Left ventricle myocardium inferior (tissue), 1 donor: ENCODE results near the gene AP4B1. TPM values are rescaled to one million over a fixed set of nuclear protein-coding genes. Genes with fewer than 3 reads are reported as not detected.

Experiments used
- DNase-seq: peaks from one replicate; pipeline ENCODE4 v3.0.0-alpha.2; 2020
- H3K27ac ChIP-seq: fragments of 200-600 bp; replicated peaks from 2 replicates; pipeline ENCODE4 v1.8.0; 2021
- H3K27me3 ChIP-seq: fragments of 200-600 bp; 2 replicates; pipeline ENCODE4 v1.8.0; 2021; ENCODE audit warnings: low read depth
- H3K36me3 ChIP-seq: fragments of 200-600 bp; 2 replicates; pipeline ENCODE4 v1.8.0; 2021
- H3K4me1 ChIP-seq: fragments of 200-600 bp; 2 replicates; pipeline ENCODE4 v1.8.0; 2021
- H3K4me3 ChIP-seq: fragments of 200-600 bp; 2 replicates; pipeline ENCODE4 v1.8.0; 2021; ENCODE audit warnings: mild to moderate bottlenecking, moderate library complexity
- H3K9me3 ChIP-seq: fragments of 200-600 bp; replicated peaks from 2 replicates; pipeline ENCODE4 v1.8.0; 2021
- CTCF ChIP-seq: fragments of 200-600 bp; IDR thresholded peaks from 2 replicates; pipeline ENCODE4 v1.8.0; 2021; ENCODE audit warnings: antibody characterized with exemption, mild to moderate bottlenecking, borderline replicate concordance
- intact Hi-C: fragments of 100-400 bp; cut with micrococcal nuclease; formaldehyde crosslinking; loops from one replicate; pipeline ENCODE4 v1.11.0; 2022
- total RNA-seq: library from RNA; stranded (reverse); fragmentation: NEBNext Ultra II Directional; extraction: Animal tissue kit (Norgen Biotek cat#: 25700); gene quantifications from one replicate; pipeline ENCODE4 v1.2.1, GENCODE V29; 2021
- donor health status: DM: no; HTN: yes; CAD: no; lungs with severe emphysema.

Gene AP4B1
- total RNA-seq, 1 donor from 2014 or later: 11.8 TPM

DNA sequence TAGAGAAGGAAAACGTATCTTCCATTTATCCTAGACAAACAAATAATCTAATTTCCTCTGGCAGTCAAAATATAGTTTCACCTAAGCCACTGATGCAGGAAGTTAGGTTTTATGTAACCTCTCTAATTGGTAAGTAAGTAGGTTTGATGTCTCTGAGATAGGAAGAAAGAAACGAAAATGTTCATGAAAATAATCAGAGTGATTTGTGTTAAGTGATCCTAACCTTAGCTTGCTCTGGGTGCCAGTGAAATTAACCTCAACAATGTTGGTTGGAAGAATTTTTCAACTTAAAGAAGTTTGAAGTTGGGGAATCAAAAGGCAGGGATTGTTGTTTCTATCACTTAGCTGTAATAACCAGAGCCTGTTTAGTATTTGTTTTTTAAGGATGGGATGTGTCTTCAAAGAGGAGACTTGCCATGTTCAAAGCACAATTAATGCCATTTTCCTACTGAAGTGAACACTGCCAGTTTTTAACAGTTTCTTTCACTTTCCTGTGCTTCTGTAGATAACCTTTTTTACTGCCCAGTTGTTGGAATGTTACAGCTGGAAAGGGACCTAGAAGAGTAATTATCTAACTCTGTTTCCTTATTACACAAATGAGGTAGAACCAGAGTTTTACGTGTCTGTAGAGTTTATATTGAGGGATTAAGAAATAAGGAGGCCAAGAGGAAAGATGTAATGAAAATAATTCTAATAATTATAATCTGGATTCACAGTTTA lies 42.9 kb upstream of the AP4B1 start:
- DNase-seq: no peak
- H3K4me3 ChIP-seq: no peak overlapping the region
- intact Hi-C loops: no loop called here
- peaks cover 37% of the 10 kb centered on the region for H3K4me1 ChIP-seq
- H3K36me3 ChIP-seq: peaks cover 11% of the 10 kb centered on the region
- H3K27ac ChIP-seq: peak overlapping the region; percentile 25
- no peaks in the 10 kb centered on the region for H3K27me3 ChIP-seq
- TF ChIP-seq CTCF: no peak
- no peaks in the 10 kb centered on the region for H3K9me3 ChIP-seq

DNA sequence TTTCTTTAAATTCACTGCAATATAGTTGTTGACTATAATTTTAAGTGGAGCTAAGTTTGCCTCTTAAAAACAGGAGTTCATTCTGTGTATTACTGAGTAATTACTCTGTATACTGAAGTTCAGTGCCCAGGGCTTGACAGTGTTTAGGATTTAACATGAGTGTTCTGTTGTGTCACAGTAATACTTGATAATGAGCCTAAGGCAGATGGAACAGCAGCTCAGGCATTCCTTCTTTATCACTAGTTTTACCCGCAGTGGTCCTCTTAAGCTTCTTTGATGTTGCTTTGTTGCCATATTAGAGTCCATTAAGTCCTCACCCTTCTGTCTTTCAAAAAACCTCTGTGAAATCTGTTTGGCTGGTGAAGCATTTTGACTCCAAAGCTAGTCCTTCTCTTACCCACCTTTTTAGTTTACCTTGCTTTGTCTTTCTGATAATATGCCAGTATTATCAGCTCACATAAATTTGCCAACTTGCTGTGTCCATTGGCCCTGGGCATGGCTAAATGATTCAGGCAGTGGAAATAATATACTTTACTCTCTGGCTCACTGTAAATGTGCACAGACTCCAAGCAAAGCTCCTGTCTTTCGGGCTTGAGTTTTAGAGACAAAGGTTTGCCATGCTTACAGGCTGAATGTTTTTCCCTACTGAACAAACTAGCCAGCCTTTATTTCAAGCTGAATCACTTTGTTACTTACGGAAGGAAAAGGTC lies 42.2 kb upstream of the AP4B1 start:
- H3K4me3 ChIP-seq: no peak overlapping the region
- intact Hi-C loops: no loop called here
- no peak for TF ChIP-seq CTCF
- H3K4me1 ChIP-seq: peaks cover 31% of the 10 kb centered on the region
- H3K9me3 ChIP-seq: no peaks in the 10 kb centered on the region
- peak overlapping the region; percentile 25 for H3K27ac ChIP-seq
- DNase-seq: no peak
- peaks cover 16% of the 10 kb centered on the region for H3K36me3 ChIP-seq
- H3K27me3 ChIP-seq: no peaks in the 10 kb centered on the region

DNA sequence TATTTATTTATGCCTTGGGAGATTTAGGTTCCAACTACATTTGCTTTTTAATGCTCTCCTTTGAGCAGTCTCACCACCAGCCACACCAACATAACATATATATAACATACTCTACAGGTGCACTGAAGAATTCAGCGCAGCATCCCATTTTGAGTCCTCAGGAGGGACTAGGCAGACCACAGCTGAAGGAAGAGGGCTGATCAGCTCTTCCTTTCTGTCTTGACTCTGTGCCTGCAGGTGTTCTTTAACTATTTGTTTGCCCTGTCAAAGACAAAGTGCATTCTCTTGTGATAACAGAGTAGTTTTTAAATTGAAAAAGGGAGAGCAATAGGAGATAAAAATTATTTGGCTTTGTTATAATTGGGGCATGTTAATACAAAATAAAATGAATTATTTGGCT lies 41.5 kb upstream of the AP4B1 start:
- Histone ChIP-seq H3K36me3 (peaks cover 23% of the 10 kb centered on the region), H3K4me1 (peaks cover 36% of the 10 kb centered on the region), H3K4me3 (no peak overlapping the region), H3K9me3 (no peaks in the 10 kb centered on the region), H3K27me3 (no peaks in the 10 kb centered on the region), H3K27ac (no peak overlapping the region)
- intact Hi-C loops: no loop called here
- no peak for DNase-seq
- no peak for TF ChIP-seq CTCF

- H3K4me3 ChIP-seq: no peak overlapping the region
- intact Hi-C loops: no loop called here
- H3K4me1 ChIP-seq: peaks cover 44% of the 10 kb centered on the region
- H3K27ac ChIP-seq: no peak overlapping the region
- no peak for TF ChIP-seq CTCF
- H3K9me3 ChIP-seq: no peaks in the 10 kb centered on the region
- no peak for DNase-seq
- no peaks in the 10 kb centered on the region for H3K27me3 ChIP-seq
- H3K36me3 ChIP-seq: peaks cover 31% of the 10 kb centered on the region
Measured at GRCh38 chr1:113945329-113945728, 40.7 kb upstream of the AP4B1 start.

GRCh38 chr1:113943028-113943811 lies 38.6 kb upstream of the AP4B1 start:
- Histone ChIP-seq H3K36me3 (peaks cover 32% of the 10 kb centered on the region), H3K9me3 (no peaks in the 10 kb centered on the region), H3K4me3 (no peak overlapping the region), H3K4me1 (peaks cover 52% of the 10 kb centered on the region), H3K27ac (no peak overlapping the region), H3K27me3 (no peaks in the 10 kb centered on the region)
- no peak for DNase-seq
- intact Hi-C loops: no loop called here
- TF ChIP-seq CTCF: no peak
